ENCODE measurements around the gene GCM1.

- no peak for TF ChIP-seq MAX (CRISPR knock-in tag; IDR thresholded peaks at IDR 0.05)
- no peak for TF ChIP-seq HBP1 (CRISPR knock-in tag; IDR thresholded peaks at IDR 0.05)
- TF ChIP-seq POU5F1 (IDR thresholded peaks at IDR 0.05; ENCODE audit: borderline replicate concordance, low read depth, low read length, partially characterized antibody), result no peak
- no peak for TF ChIP-seq HIVEP1 (CRISPR knock-in tag; IDR thresholded peaks at IDR 0.05)
- TF ChIP-seq CREB1 (IDR thresholded peaks at IDR 0.05), result no peak
- TF ChIP-seq CREB1 (CRISPR knock-in tag; IDR thresholded peaks at IDR 0.05), result no peak
- no peak for TF ChIP-seq CTCF (IDR thresholded peaks at IDR 0.05 in 2 of 3, conservative IDR thresholded peaks at IDR 0.05 in 1 of 3; ENCODE audit: insufficient read depth in 2 of 3, low read depth in 1 of 3, low read length in 3 of 3)
- TF ChIP-seq ZNF133 (CRISPR knock-in tag; IDR thresholded peaks at IDR 0.05), result no peak
- no peak for TF ChIP-seq SMAD1 (IDR thresholded peaks at IDR 0.05; ENCODE audit: low read depth, low read length, partially characterized antibody)
- TF ChIP-seq POLR2AphosphoS5 (IDR thresholded peaks at IDR 0.05; ENCODE audit: control insufficient read depth, insufficient read depth, low read depth, low read length), result no peak
- TF ChIP-seq USF1 (CRISPR knock-in tag; IDR thresholded peaks at IDR 0.05), result no peak
- TF ChIP-seq KLF6 (CRISPR knock-in tag; IDR thresholded peaks at IDR 0.05; ENCODE audit: borderline replicate concordance), result no peak
- no peak for TF ChIP-seq CCAR2 (IDR thresholded peaks at IDR 0.05; ENCODE audit: low read depth, low read length)
Observed at GRCh38 chr6:53143710-53144109, 4.9 kb downstream of the GCM1 start.
